ENCODE data around the gene CNTFR. TPM values are rescaled to one million over a fixed set of nuclear protein-coding genes. Genes with fewer than 3 reads are reported as not detected.

Gene CNTFR
- total RNA-seq, 1 donor = not detected

GRCh38 chr9:34513567-34514214, 75.8 kb downstream of the CNTFR start:
- no peak overlapping the region for H3K4me3 ChIP-seq (ENCODE audit: low read depth, low read length)
- TF ChIP-seq, protein P1, sequence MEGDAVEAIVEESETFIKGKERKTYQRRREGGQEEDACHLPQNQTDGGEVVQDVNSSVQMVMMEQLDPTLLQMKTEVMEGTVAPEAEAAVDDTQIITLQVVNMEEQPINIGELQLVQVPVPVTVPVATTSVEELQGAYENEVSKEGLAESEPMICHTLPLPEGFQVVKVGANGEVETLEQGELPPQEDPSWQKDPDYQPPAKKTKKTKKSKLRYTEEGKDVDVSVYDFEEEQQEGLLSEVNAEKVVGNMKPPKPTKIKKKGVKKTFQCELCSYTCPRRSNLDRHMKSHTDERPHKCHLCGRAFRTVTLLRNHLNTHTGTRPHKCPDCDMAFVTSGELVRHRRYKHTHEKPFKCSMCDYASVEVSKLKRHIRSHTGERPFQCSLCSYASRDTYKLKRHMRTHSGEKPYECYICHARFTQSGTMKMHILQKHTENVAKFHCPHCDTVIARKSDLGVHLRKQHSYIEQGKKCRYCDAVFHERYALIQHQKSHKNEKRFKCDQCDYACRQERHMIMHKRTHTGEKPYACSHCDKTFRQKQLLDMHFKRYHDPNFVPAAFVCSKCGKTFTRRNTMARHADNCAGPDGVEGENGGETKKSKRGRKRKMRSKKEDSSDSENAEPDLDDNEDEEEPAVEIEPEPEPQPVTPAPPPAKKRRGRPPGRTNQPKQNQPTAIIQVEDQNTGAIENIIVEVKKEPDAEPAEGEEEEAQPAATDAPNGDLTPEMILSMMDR (IDR thresholded peaks at IDR 0.05; ENCODE audit: insufficient read depth, low read depth, low read length) = no peak
- DNase-seq (ENCODE audit: low read depth) = no peak

GRCh38 chr9:34512131-34513078, 77.1 kb downstream of the CNTFR start:
- H3K4me3 ChIP-seq (ENCODE audit: low read depth, low read length) = no peak overlapping the region
- no peak for DNase-seq (ENCODE audit: low read depth)
- TF ChIP-seq, protein P1 (IDR thresholded peaks at IDR 0.05; ENCODE audit: insufficient read depth, low read depth, low read length) = no peak

DNA sequence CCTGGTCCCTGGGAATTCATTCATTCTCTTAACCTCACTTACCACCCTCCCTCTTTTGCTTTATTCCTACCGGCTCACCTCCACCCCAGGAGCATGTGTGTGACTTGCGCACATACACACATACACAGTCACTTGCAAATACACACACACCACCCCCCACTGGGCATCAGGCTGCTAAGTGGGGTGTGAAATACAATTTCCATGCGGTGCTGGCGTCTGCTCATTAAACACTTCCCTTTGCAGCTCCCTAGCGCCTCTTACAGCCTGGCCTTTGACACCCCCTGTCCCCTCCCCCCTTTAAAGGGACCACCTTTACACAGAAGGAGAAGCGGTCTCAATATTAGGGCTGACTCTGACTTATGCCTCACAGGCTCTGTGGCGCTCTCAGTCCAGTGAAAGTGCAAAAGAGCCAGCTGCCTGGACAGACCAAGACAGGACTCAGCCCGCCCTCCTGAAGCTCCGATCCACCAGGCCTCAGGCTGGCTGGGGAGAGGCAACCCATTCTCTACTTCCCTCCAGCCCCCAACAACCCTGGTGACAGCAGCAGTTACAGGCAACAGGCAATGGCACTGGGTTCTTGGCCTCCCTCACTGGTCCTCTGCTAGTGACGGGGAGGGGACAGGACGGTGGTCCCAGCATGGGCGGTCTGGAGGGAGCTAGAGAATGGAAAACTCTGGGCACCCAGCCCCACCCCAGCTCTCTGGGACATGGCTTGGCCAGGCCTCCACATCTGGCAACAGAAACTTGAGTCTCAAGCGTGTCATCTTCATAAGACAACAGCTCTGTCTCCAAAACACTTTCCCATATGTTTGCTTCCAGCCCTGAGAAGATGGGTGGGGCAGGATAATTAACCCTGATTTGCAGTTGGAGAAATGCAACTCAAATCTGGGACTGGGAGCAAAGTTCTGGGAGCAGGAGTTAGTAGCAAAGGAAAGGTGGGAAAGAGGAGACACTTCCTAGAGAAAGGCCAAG, 78.7 kb downstream of the CNTFR start:
- H3K4me3 ChIP-seq (ENCODE audit: low read depth, low read length) = no peak overlapping the region
- TF ChIP-seq, protein P1 (IDR thresholded peaks at IDR 0.05; ENCODE audit: insufficient read depth, low read depth, low read length) = no peak
- no peak for DNase-seq (ENCODE audit: low read depth)

- TF ChIP-seq, protein P1 (IDR thresholded peaks at IDR 0.05; ENCODE audit: insufficient read depth, low read depth, low read length) = no peak
- DNase-seq (ENCODE audit: low read depth) = no peak
- H3K4me3 ChIP-seq (ENCODE audit: low read depth, low read length) = no peak overlapping the region
Measured at GRCh38 chr9:34508951-34509350, 80.6 kb downstream of the CNTFR start.

DNA sequence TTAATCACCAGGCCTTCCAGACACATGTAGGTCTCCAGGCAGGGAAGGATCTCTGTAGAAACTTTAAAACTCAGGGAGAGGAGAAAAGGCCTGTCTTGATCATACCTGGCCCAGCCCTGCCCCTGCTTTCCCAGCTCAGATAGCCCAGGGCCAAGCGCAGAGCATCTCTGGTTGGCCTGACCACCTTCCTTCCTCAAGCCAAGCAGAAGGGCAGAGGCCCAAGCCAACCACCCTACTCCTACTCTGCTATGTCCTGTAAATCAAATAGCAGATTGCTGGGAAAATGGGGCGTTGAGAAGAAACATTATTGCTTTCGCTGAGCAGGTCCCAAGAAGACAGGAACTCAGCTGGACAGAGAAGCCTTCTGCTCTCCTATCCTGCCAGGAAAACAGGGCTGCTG, 81.1 kb downstream of the CNTFR start:
- TF ChIP-seq, protein P1 (IDR thresholded peaks at IDR 0.05; ENCODE audit: insufficient read depth, low read depth, low read length) = no peak
- H3K4me3 ChIP-seq (ENCODE audit: low read depth, low read length) = no peak overlapping the region
- DNase-seq (ENCODE audit: low read depth) = no peak

DNA sequence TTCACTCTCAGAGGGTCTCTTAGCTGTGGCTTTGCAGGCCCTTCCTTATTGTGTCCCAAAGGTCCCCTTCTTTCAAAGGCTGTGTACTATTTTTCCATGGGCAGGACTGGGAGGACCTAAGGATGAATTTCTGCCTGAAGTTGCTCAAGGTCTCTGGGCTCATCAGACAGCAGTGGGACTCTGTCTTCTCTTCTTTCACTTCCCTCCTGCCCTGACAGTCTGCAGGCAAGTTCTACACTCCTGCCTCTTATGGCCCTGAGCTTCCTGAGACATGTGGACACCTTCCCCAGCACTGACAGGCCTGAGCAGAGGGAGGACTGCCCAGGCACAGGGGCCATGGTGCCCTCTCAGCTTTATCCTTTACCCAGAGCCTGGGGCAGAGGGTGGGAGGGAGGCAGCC, 81.6 kb downstream of the CNTFR start:
- H3K4me3 ChIP-seq (ENCODE audit: low read depth, low read length) = no peak overlapping the region
- DNase-seq (ENCODE audit: low read depth) = no peak
- TF ChIP-seq, protein P1 (IDR thresholded peaks at IDR 0.05; ENCODE audit: insufficient read depth, low read depth, low read length) = no peak

All from fibroblast of villous mesenchyme (primary cell).